Measurements from ENCODE around the gene ZBED4.
A peak's percentile ranks its signal among the peaks of the same experiment; 100 is the strongest.

Gene ZBED4

GRCh38 chr22:49828599-49828965, 25.1 kb upstream of the ZBED4 start:
- Histone ChIP-seq H3K9me3 (ENCODE audit: control insufficient read depth, low read length) (peaks cover 4% of the 10 kb centered on the region), H3K9ac (ENCODE audit: low read length) (no peak overlapping the region), H3K4me3 (ENCODE audit: low read length) (no peak overlapping the region), H3K4me1 (ENCODE audit: control insufficient read depth, insufficient read depth, low read length) (peaks cover 21% of the 10 kb centered on the region), H3K36me3 (ENCODE audit: control insufficient read depth, insufficient read depth, low read length, severe bottlenecking) (peaks cover 9% of the 10 kb centered on the region), H3K27me3 (replicated peaks; ENCODE audit: control insufficient read depth, insufficient read depth, low read length) (no peaks in the 10 kb centered on the region)
- DNase-seq (ENCODE audit: low read depth): no peak

DNA sequence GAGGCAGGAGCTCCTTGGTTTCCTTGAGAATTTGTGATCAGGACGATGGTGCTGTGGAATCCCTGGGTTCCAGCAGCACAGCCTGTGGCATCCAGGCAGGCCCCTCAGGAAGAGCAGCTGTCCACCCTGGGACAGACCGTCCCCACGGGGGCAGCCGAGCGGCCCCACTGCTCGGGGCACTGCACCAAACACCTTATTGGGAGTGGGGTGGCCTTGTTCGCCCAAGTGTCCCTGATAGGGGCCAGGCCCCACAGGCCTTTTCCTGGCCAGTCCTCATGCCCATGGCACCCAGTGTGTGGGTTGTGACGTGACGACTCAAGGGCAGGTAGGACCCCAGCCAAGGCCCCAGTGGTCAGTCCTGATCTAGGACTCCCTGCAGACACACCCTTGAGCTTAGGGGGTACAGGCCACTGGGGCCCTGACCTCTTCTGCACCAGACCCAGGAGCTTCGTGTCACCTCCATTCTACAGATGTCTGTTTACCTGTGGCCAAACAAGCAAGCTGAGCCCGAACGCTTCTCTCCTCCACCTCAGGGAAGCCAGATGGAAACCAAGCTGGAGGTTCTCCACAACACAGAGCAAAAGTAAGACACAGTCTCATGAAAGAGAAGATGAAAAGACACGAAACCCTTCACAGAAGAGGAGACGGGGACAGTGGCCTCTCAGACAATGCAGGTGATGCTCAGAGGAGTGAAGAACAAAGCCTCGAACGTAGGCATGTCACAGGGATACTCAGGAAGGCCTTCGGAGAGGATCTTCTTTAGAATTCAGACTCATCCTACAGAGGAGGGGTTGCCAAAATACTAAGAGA, 24.4 kb upstream of the ZBED4 start:
- Histone ChIP-seq H3K4me3 (ENCODE audit: low read length) (no peak overlapping the region), H3K9ac (ENCODE audit: low read length) (no peak overlapping the region), H3K4me1 (ENCODE audit: control insufficient read depth, insufficient read depth, low read length) (peaks cover 19% of the 10 kb centered on the region), H3K36me3 (ENCODE audit: control insufficient read depth, insufficient read depth, low read length, severe bottlenecking) (peaks cover 2% of the 10 kb centered on the region), H3K9me3 (ENCODE audit: control insufficient read depth, low read length) (peaks cover 4% of the 10 kb centered on the region), H3K27me3 (replicated peaks; ENCODE audit: control insufficient read depth, insufficient read depth, low read length) (no peaks in the 10 kb centered on the region)
- DNase-seq (ENCODE audit: low read depth): no peak

DNA sequence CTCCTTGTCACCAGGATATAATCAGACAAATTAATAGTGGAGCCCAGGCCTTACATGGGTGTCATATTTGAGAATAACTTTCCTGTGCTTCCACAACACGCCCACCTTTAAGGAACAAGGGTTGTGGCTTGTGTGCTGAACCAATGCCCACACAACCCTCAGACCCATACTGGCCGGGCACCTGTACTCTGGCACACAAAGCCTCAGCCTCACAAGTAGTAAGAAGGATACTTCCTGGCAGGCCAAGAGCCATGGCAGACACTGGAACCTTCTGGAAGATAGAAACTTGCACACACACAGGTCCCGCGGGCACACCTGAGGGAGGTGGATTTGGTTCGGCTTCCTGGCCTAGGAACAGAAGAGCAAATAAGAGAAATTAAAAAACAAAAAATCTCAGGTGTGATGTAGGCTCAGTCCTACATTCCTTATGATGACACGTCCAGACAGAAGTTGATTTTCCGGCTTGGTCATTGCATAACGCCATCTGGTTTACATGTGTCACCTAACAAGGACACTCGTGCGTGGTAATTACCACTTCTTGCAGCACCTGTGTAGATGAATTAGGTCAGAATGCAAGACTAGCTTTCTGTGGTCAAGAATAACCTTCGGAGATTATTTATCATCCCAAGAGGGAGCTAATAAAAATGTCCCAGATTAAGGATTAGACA, 20.2 kb upstream of the ZBED4 start:
- Histone ChIP-seq H3K36me3 (ENCODE audit: control insufficient read depth, insufficient read depth, low read length, severe bottlenecking) (no peaks in the 10 kb centered on the region), H3K4me3 (ENCODE audit: low read length) (no peak overlapping the region), H3K4me1 (ENCODE audit: control insufficient read depth, insufficient read depth, low read length) (no peaks in the 10 kb centered on the region), H3K27me3 (replicated peaks; ENCODE audit: control insufficient read depth, insufficient read depth, low read length) (no peaks in the 10 kb centered on the region), H3K9me3 (ENCODE audit: control insufficient read depth, low read length) (peaks cover 4% of the 10 kb centered on the region), H3K9ac (ENCODE audit: low read length) (no peak overlapping the region)
- DNase-seq (ENCODE audit: low read depth): no peak

GRCh38 chr22:49838771-49839717, 14.6 kb upstream of the ZBED4 start:
- no peak overlapping the region for H3K4me3 ChIP-seq (ENCODE audit: low read length)
- H3K4me1 ChIP-seq (ENCODE audit: control insufficient read depth, insufficient read depth, low read length): no peaks in the 10 kb centered on the region
- peaks cover 3% of the 10 kb centered on the region for H3K27me3 ChIP-seq (replicated peaks; ENCODE audit: control insufficient read depth, insufficient read depth, low read length)
- no peak overlapping the region for H3K9ac ChIP-seq (ENCODE audit: low read length)
- no peaks in the 10 kb centered on the region for H3K9me3 ChIP-seq (ENCODE audit: control insufficient read depth, low read length)
- no peak for DNase-seq (ENCODE audit: low read depth)
- H3K36me3 ChIP-seq (ENCODE audit: control insufficient read depth, insufficient read depth, low read length, severe bottlenecking): no peaks in the 10 kb centered on the region

DNA sequence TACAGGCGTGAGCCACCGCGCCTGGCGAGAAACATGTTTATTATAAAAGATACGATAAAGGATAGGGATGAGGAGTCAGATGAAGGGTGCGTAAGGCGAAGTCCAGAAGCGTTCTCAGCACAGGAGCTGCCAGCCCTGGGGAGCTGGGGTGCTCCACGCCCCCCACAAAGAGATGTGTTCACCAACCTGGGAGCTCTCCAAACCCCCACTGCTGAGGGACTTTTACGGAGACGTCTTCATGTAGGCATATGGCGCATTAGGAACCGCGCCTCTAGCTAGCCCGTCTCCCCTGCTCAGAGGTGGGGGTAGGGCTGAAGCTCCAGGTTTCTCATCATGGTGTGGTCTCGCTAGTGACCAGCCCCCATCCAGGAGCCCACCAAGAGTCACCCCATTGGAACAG, 8.4 kb upstream of the ZBED4 start:
- no peak overlapping the region for H3K9ac ChIP-seq (ENCODE audit: low read length)
- peaks cover 31% of the 10 kb centered on the region for H3K27me3 ChIP-seq (replicated peaks; ENCODE audit: control insufficient read depth, insufficient read depth, low read length)
- H3K4me3 ChIP-seq (ENCODE audit: low read length): no peak overlapping the region
- no peaks in the 10 kb centered on the region for H3K36me3 ChIP-seq (ENCODE audit: control insufficient read depth, insufficient read depth, low read length, severe bottlenecking)
- no peaks in the 10 kb centered on the region for H3K4me1 ChIP-seq (ENCODE audit: control insufficient read depth, insufficient read depth, low read length)
- H3K9me3 ChIP-seq (ENCODE audit: control insufficient read depth, low read length): no peaks in the 10 kb centered on the region
- DNase-seq (ENCODE audit: low read depth): no peak

DNA sequence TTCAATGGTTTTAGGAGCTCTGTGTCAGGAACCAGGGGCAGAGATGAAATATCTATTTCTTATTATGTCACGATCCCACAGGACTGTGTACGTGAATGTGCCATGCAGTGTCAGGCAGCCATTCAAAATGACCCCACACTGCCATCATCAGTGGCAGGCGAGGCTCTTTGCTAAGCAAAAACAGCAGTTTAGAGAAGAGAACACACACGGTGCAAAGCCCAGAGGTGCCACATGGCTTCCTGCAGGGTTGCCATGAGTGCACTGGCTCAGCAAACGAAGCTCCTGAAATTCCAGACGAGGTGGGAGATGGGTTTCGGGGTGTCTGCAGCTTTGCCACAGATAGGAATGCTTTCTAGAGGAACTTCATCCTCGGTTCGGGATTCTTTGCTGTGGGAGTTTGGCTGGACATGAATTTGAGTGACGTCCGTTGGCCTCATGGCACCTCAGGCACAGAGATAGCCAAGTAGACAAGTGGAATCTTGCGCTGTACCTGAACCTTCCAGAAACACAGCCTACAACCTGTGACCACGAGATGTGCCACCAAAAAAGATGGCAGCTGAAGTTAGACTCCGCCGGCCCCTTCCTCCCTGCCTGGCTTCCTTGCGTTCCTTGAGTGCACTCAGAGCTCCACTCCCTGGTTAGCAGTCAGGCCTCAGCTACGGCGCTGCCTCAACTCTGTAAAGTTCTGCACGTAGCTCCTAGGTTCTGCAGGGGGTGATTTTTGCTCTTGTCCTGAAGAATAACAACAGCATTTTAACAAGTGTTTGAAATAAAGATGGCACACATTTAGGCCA, 7.8 kb upstream of the ZBED4 start:
- H3K9me3 ChIP-seq (ENCODE audit: control insufficient read depth, low read length): no peaks in the 10 kb centered on the region
- H3K27me3 ChIP-seq (replicated peaks; ENCODE audit: control insufficient read depth, insufficient read depth, low read length): peaks cover 31% of the 10 kb centered on the region
- no peak overlapping the region for H3K9ac ChIP-seq (ENCODE audit: low read length)
- H3K4me3 ChIP-seq (ENCODE audit: low read length): no peak overlapping the region
- DNase-seq (ENCODE audit: low read depth): no peak
- no peaks in the 10 kb centered on the region for H3K4me1 ChIP-seq (ENCODE audit: control insufficient read depth, insufficient read depth, low read length)
- H3K36me3 ChIP-seq (ENCODE audit: control insufficient read depth, insufficient read depth, low read length, severe bottlenecking): no peaks in the 10 kb centered on the region

DNA sequence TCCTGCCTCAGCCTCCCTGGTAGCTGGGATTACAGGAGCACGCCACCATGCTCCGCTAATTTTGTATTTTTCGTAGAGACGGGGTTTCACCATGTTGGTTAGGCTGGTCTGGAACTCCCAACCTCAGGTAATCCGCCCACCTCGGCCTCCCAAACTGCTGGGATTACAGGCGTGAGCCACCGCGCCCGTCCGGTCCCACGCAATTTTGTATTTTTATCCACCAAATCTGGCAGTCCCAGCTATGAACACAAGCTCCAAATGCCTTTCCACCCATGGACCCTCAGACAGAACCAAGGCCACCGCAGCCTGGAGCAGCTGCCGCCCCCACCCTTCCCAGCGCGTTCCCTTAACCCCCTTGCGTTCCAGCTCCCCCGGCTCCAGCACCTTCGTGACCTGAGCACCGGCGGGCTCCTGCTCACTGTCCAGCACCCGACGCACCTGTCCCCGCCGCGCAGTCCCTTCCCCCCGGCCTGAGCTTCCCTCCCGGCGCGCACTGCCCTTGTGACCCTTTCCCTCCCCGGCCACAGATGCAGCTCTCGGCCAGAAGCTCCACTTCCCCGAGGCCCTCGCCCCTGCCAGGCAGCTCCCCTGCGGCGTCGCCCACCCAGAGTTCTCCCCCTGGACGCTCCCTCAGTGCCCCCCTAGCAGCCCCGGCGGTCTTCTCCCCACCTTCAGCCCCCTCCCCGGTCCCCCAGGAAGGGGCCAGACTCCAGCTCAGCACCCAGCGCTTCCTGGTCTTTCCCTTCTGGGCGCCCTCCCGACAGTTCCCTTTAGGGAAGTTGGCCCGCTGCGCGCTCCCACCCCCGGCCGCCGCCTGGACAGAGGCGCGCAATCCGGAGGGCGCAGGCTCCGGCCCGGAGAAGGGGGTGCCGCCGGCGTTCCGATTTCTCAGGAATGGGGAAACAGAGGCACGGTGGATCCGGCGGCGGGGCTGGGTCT, 5.6 kb upstream of the ZBED4 start:
- H3K9ac ChIP-seq (ENCODE audit: low read length): no peak overlapping the region
- H3K9me3 ChIP-seq (ENCODE audit: control insufficient read depth, low read length): no peaks in the 10 kb centered on the region
- peak overlapping the region; percentile 58 for H3K4me3 ChIP-seq (ENCODE audit: low read length)
- no peaks in the 10 kb centered on the region for H3K36me3 ChIP-seq (ENCODE audit: control insufficient read depth, insufficient read depth, low read length, severe bottlenecking)
- peak; percentile 44 for DNase-seq (ENCODE audit: low read depth)
- H3K4me1 ChIP-seq (ENCODE audit: control insufficient read depth, insufficient read depth, low read length): peaks cover 7% of the 10 kb centered on the region
- H3K27me3 ChIP-seq (replicated peaks; ENCODE audit: control insufficient read depth, insufficient read depth, low read length): peaks cover 31% of the 10 kb centered on the region

GRCh38 chr22:49848690-49849160, 4.9 kb upstream of the ZBED4 start:
- H3K9me3 ChIP-seq (ENCODE audit: control insufficient read depth, low read length): no peaks in the 10 kb centered on the region
- peak overlapping the region; percentile 58 for H3K4me3 ChIP-seq (ENCODE audit: low read length)
- H3K9ac ChIP-seq (ENCODE audit: low read length): no peak overlapping the region
- peak; percentile 22 for DNase-seq (ENCODE audit: low read depth)
- no peaks in the 10 kb centered on the region for H3K36me3 ChIP-seq (ENCODE audit: control insufficient read depth, insufficient read depth, low read length, severe bottlenecking)
- peaks cover 31% of the 10 kb centered on the region for H3K27me3 ChIP-seq (replicated peaks; ENCODE audit: control insufficient read depth, insufficient read depth, low read length)
- H3K4me1 ChIP-seq (ENCODE audit: control insufficient read depth, insufficient read depth, low read length): peaks cover 7% of the 10 kb centered on the region

GRCh38 chr22:49849161-49850020, 4.3 kb upstream of the ZBED4 start:
- no peak for DNase-seq (ENCODE audit: low read depth)
- H3K36me3 ChIP-seq (ENCODE audit: control insufficient read depth, insufficient read depth, low read length, severe bottlenecking): no peaks in the 10 kb centered on the region
- H3K9ac ChIP-seq (ENCODE audit: low read length): no peak overlapping the region
- H3K4me1 ChIP-seq (ENCODE audit: control insufficient read depth, insufficient read depth, low read length): peaks cover 7% of the 10 kb centered on the region
- peaks cover 25% of the 10 kb centered on the region for H3K27me3 ChIP-seq (replicated peaks; ENCODE audit: control insufficient read depth, insufficient read depth, low read length)
- H3K4me3 ChIP-seq (ENCODE audit: low read length): peak overlapping the region; percentile 27
- H3K9me3 ChIP-seq (ENCODE audit: control insufficient read depth, low read length): no peaks in the 10 kb centered on the region

Data from adipocyte (in vitro differentiated cells).